Measurements from ENCODE around the gene SLC35E3.

SLC35E3 gene

GRCh38 chr12:68745904-68746571 is at the start of gene SLC35E3:
Gene SLC35E3, plus strand, starts transcription at chr12:68746176. Its CDS starts 202 bp downstream, at chr12:68746378.
- in situ Hi-C loops (cut with HindIII; ENCODE audit: low sequenced_read_pairs) = no loop called here

GRCh38 chr12:68699486-68699885 is 46.5 kb upstream of the SLC35E3 start:
- in situ Hi-C loops (cut with HindIII; ENCODE audit: low sequenced_read_pairs) = no loop called here

- in situ Hi-C loops (cut with HindIII; ENCODE audit: low sequenced_read_pairs) = no loop called here
Measured at GRCh38 chr12:68727776-68728175, 18.2 kb upstream of the SLC35E3 start.

- in situ Hi-C loops (cut with HindIII; ENCODE audit: low sequenced_read_pairs) = no loop called here
Measured at GRCh38 chr12:68733661-68734071, 12.3 kb upstream of the SLC35E3 start.

- in situ Hi-C loops (cut with HindIII; ENCODE audit: low sequenced_read_pairs) = no loop called here
Measured at GRCh38 chr12:68739891-68740290, 6.1 kb upstream of the SLC35E3 start.

GRCh38 chr12:68743356-68743755 is 2.6 kb upstream of the SLC35E3 start:
- in situ Hi-C loops (cut with HindIII; ENCODE audit: low sequenced_read_pairs) = no loop called here

GRCh38 chr12:68745376-68745903 is 536 bp upstream of the SLC35E3 start:
- in situ Hi-C loops (cut with HindIII; ENCODE audit: low sequenced_read_pairs) = no loop called here

GRCh38 chr12:68746572-68747180 is 700 bp downstream of the SLC35E3 start:
- in situ Hi-C loops (cut with HindIII; ENCODE audit: low sequenced_read_pairs) = no loop called here

- in situ Hi-C loops (cut with HindIII; ENCODE audit: low sequenced_read_pairs) = no loop called here
Measured at GRCh38 chr12:68749443-68749842, 3.5 kb downstream of the SLC35E3 start.

- in situ Hi-C loops (cut with HindIII; ENCODE audit: low sequenced_read_pairs) = no loop called here
Measured at GRCh38 chr12:68749861-68750260, 3.9 kb downstream of the SLC35E3 start.

GRCh38 chr12:68750506-68750905 is 4.5 kb downstream of the SLC35E3 start:
- in situ Hi-C loops (cut with HindIII; ENCODE audit: low sequenced_read_pairs) = no loop called here

- in situ Hi-C loops (cut with HindIII; ENCODE audit: low sequenced_read_pairs) = no loop called here
Measured at GRCh38 chr12:68755536-68756243, 9.7 kb downstream of the SLC35E3 start.

- in situ Hi-C loops (cut with HindIII; ENCODE audit: low sequenced_read_pairs) = no loop called here
Measured at GRCh38 chr12:68759852-68760251, 13.9 kb downstream of the SLC35E3 start.

GRCh38 chr12:68760806-68761441 is 14.9 kb downstream of the SLC35E3 start:
- in situ Hi-C loops (cut with HindIII; ENCODE audit: low sequenced_read_pairs) = no loop called here

GRCh38 chr12:68761442-68761812 is 15.5 kb downstream of the SLC35E3 start:
- in situ Hi-C loops (cut with HindIII; ENCODE audit: low sequenced_read_pairs) = no loop called here

- in situ Hi-C loops (cut with HindIII; ENCODE audit: low sequenced_read_pairs) = no loop called here
Measured at GRCh38 chr12:68761901-68762630, 16.1 kb downstream of the SLC35E3 start.

- in situ Hi-C loops (cut with HindIII; ENCODE audit: low sequenced_read_pairs) = no loop called here
Measured at GRCh38 chr12:68762691-68763090, 16.7 kb downstream of the SLC35E3 start.

- in situ Hi-C loops (cut with HindIII; ENCODE audit: low sequenced_read_pairs) = no loop called here
Measured at GRCh38 chr12:68765696-68766095, 19.7 kb downstream of the SLC35E3 start.

GRCh38 chr12:68766646-68767045 is 20.7 kb downstream of the SLC35E3 start:
- in situ Hi-C loops (cut with HindIII; ENCODE audit: low sequenced_read_pairs) = no loop called here

GRCh38 chr12:68767191-68767590 is 21.2 kb downstream of the SLC35E3 start:
- in situ Hi-C loops (cut with HindIII; ENCODE audit: low sequenced_read_pairs) = no loop called here

All from DLD1 (cell line).